ENCODE data around the gene RASEF. TPM values are rescaled to one million over a fixed set of nuclear protein-coding genes. Genes with fewer than 3 reads are reported as not detected.

Gene RASEF
- total RNA-seq, 2 experiments from 2014 or later, result not detected

GRCh38 chr9:82957529-82958379, 105.2 kb downstream of the RASEF start:
- Histone ChIP-seq H3K4me3 (ENCODE audit: low read length) (no peak overlapping the region), H3K9me3 (ENCODE audit: control insufficient read depth in 1 of 2, insufficient read depth in 1 of 2, low read length in 2 of 2) (no peaks in the 10 kb centered on the region), H3K27ac (ENCODE audit: low read depth in 1 of 2, low read length in 2 of 2) (no peak overlapping the region), H3K36me3 (ENCODE audit: insufficient read depth, low read length) (no peaks in the 10 kb centered on the region), H3K4me1 (ENCODE audit: insufficient read depth, low read length) (no peaks in the 10 kb centered on the region), H3K27me3 (ENCODE audit: control insufficient read depth in 1 of 2, insufficient read depth in 2 of 2, low read length in 2 of 2) (no peaks in the 10 kb centered on the region)
- no peaks in the 10 kb centered on the region for H3K27me3 Mint-ChIP-seq
- H3K27ac Mint-ChIP-seq, result no peak overlapping the region
- intact Hi-C loops (cut with DNase I, micrococcal nuclease), result no loop called here
- POLR2A ChIA-PET, result no interaction called here
- H3K4me1 Mint-ChIP-seq (ENCODE audit: low read depth), result no peaks in the 10 kb centered on the region
- H3K36me3 Mint-ChIP-seq (ENCODE audit: low read depth), result no peaks in the 10 kb centered on the region
- ATAC-seq (ENCODE audit: poor library complexity), result no peak
- CTCF ChIA-PET, result no interaction called here
- H3K4me3 Mint-ChIP-seq, result no peak overlapping the region
- DNase-seq, result no peak
- no peaks in the 10 kb centered on the region for H3K9me3 Mint-ChIP-seq
- TF ChIP-seq CTCF (IDR thresholded peaks at IDR 0.05), result no peak

GRCh38 chr9:82949203-82949602, 113.7 kb downstream of the RASEF start:
- intact Hi-C loops (cut with DNase I, micrococcal nuclease), result no loop called here
- POLR2A ChIA-PET, result no interaction called here
- no peak for TF ChIP-seq CTCF (IDR thresholded peaks at IDR 0.05)
- Histone ChIP-seq H3K4me3 (ENCODE audit: low read length) (no peak overlapping the region), H3K9me3 (ENCODE audit: control insufficient read depth in 1 of 2, insufficient read depth in 1 of 2, low read length in 2 of 2) (no peaks in the 10 kb centered on the region), H3K27me3 (ENCODE audit: control insufficient read depth in 1 of 2, insufficient read depth in 2 of 2, low read length in 2 of 2) (no peaks in the 10 kb centered on the region), H3K4me1 (ENCODE audit: insufficient read depth, low read length) (no peaks in the 10 kb centered on the region), H3K36me3 (ENCODE audit: insufficient read depth, low read length) (no peaks in the 10 kb centered on the region), H3K27ac (ENCODE audit: low read depth in 1 of 2, low read length in 2 of 2) (no peak overlapping the region)
- ATAC-seq (ENCODE audit: poor library complexity) (no peak), DNase-seq (no peak)
- no peaks in the 10 kb centered on the region for H3K27me3 Mint-ChIP-seq
- H3K36me3 Mint-ChIP-seq (ENCODE audit: low read depth), result no peaks in the 10 kb centered on the region
- no peak overlapping the region for H3K4me3 Mint-ChIP-seq
- CTCF ChIA-PET, result no interaction called here
- no peaks in the 10 kb centered on the region for H3K4me1 Mint-ChIP-seq (ENCODE audit: low read depth)
- H3K9me3 Mint-ChIP-seq, result no peaks in the 10 kb centered on the region
- H3K27ac Mint-ChIP-seq, result no peak overlapping the region

GRCh38 chr9:82940376-82940775, 122.6 kb downstream of the RASEF start:
- no peak for ATAC-seq (ENCODE audit: poor library complexity)
- H3K27me3 Mint-ChIP-seq, result no peaks in the 10 kb centered on the region
- H3K9me3 Mint-ChIP-seq, result no peaks in the 10 kb centered on the region
- no peaks in the 10 kb centered on the region for H3K27me3 ChIP-seq (ENCODE audit: control insufficient read depth in 1 of 2, insufficient read depth in 2 of 2, low read length in 2 of 2)
- TF ChIP-seq CTCF (IDR thresholded peaks at IDR 0.05), result no peak
- H3K27ac Mint-ChIP-seq, result no peak overlapping the region
- no peaks in the 10 kb centered on the region for H3K4me1 Mint-ChIP-seq (ENCODE audit: low read depth)
- ChIA-PET CTCF (no interaction called here), POLR2A (no interaction called here)
- peaks cover 0 to 8% of the 10 kb centered on the region in 2 experiments for H3K9me3 ChIP-seq (ENCODE audit: control insufficient read depth in 1 of 2, insufficient read depth in 1 of 2, low read length in 2 of 2)
- DNase-seq, result no peak
- no peaks in the 10 kb centered on the region for H3K4me1 ChIP-seq (ENCODE audit: insufficient read depth, low read length)
- H3K4me3 ChIP-seq (ENCODE audit: low read length), result no peak overlapping the region
- no peak overlapping the region for H3K4me3 Mint-ChIP-seq
- no peaks in the 10 kb centered on the region for H3K36me3 ChIP-seq (ENCODE audit: insufficient read depth, low read length)
- no peaks in the 10 kb centered on the region for H3K36me3 Mint-ChIP-seq (ENCODE audit: low read depth)
- intact Hi-C loops (cut with DNase I, micrococcal nuclease), result no loop called here
- H3K27ac ChIP-seq (ENCODE audit: low read depth in 1 of 2, low read length in 2 of 2), result no peak overlapping the region

Measured in CD4-positive, alpha-beta T cell (primary cell).